Ishikawa (cell line): ENCODE measurements around the gene DDX60.

ENCODE experiments used
- CEBPB ChIP-seq: IDR thresholded peaks from 2 replicates; pipeline ENCODE4 v1.6.1; 2012
- CREB1 ChIP-seq: IDR thresholded peaks from 2 replicates; pipeline ENCODE4 v1.6.1; 2012; ENCODE audit warnings: low read depth
- EP300 ChIP-seq: IDR thresholded peaks from 2 replicates; pipeline ENCODE4 v1.6.1; 2012; ENCODE audit warnings: borderline replicate concordance
- FOXM1 ChIP-seq: IDR thresholded peaks from 2 replicates; pipeline ENCODE4 v1.6.1; 2012; ENCODE audit warnings: low read depth, borderline replicate concordance
- NFIC ChIP-seq: IDR thresholded peaks from 2 replicates; pipeline ENCODE4 v1.6.1; 2012
- TAF1 ChIP-seq: IDR thresholded peaks from 2 replicates; pipeline ENCODE4 v1.6.1; 2012; ENCODE audit warnings: low read depth, mild to moderate bottlenecking
- USF1 ChIP-seq: IDR thresholded peaks from 2 replicates; pipeline ENCODE4 v1.6.1; 2012
- TF ChIP-seq, protein P1 (sequence below): IDR thresholded peaks from 2 replicates; pipeline ENCODE4 v1.6.1; 2012; ENCODE audit warnings: low read depth, mild to moderate bottlenecking
- TF ChIP-seq, protein P2 (sequence below): IDR thresholded peaks from 2 replicates; pipeline ENCODE4 v1.6.1; 2012

The DDX60 gene

GRCh38 chr4:168167714-168168284 is 150.8 kb downstream of the DDX60 start:
- TF ChIP-seq TAF1 = no peak
- no peak for TF ChIP-seq EP300
- TF ChIP-seq, protein P1, sequence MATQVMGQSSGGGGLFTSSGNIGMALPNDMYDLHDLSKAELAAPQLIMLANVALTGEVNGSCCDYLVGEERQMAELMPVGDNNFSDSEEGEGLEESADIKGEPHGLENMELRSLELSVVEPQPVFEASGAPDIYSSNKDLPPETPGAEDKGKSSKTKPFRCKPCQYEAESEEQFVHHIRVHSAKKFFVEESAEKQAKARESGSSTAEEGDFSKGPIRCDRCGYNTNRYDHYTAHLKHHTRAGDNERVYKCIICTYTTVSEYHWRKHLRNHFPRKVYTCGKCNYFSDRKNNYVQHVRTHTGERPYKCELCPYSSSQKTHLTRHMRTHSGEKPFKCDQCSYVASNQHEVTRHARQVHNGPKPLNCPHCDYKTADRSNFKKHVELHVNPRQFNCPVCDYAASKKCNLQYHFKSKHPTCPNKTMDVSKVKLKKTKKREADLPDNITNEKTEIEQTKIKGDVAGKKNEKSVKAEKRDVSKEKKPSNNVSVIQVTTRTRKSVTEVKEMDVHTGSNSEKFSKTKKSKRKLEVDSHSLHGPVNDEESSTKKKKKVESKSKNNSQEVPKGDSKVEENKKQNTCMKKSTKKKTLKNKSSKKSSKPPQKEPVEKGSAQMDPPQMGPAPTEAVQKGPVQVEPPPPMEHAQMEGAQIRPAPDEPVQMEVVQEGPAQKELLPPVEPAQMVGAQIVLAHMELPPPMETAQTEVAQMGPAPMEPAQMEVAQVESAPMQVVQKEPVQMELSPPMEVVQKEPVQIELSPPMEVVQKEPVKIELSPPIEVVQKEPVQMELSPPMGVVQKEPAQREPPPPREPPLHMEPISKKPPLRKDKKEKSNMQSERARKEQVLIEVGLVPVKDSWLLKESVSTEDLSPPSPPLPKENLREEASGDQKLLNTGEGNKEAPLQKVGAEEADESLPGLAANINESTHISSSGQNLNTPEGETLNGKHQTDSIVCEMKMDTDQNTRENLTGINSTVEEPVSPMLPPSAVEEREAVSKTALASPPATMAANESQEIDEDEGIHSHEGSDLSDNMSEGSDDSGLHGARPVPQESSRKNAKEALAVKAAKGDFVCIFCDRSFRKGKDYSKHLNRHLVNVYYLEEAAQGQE = no peak
- no peak for TF ChIP-seq USF1
- TF ChIP-seq CREB1 = no peak
- no peak for TF ChIP-seq FOXM1
- TF ChIP-seq, protein P2, sequence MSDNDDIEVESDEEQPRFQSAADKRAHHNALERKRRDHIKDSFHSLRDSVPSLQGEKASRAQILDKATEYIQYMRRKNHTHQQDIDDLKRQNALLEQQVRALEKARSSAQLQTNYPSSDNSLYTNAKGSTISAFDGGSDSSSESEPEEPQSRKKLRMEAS = no peak
- TF ChIP-seq NFIC = no peak
- no peak for TF ChIP-seq CEBPB
